IMR-90 (cell line): ENCODE measurements around the gene USH1G. TPM values are rescaled to one million over a fixed set of nuclear protein-coding genes. Genes with fewer than 3 reads are reported as not detected.

Source experiments
- ATAC-seq: fragments of 200-7000 bp; cut with Tn5 transposase; 2 replicates; pipeline ENCODE4 v1.9.1; 2020; ENCODE audit warnings: low read depth, mild to moderate bottlenecking, moderate library complexity
- BruUV-seq: library from RNA; stranded (reverse); fragments of 400-500 nt; replicated peaks from 2 replicates; lab custom pipeline; 2021; lab: Mats Ljungman, UMichigan
- CTCF ChIA-PET: fragments of 300-600 bp; formaldehyde crosslinking; extraction: SDS; loops from one replicate; lab custom pipeline; 2021; ENCODE audit warnings: antibody characterized with exemption; lab: Yijun Ruan, JAX
- POLR2A ChIA-PET: fragments of 300-600 bp; sonication (Branson Sonifier 250); formaldehyde crosslinking; loops from one replicate; lab custom pipeline; 2022; ENCODE audit warnings: antibody characterized with exemption; ENCODE audit not compliant: unreplicated experiment; lab: Charles Lee
- DNase-seq: peaks from one replicate; pipeline ENCODE4 v3.0.0; 2013
- H2AFZ ChIP-seq: replicated peaks from 2 replicates; pipeline ENCODE3; 2013; ENCODE audit warnings: low read length, mild to moderate bottlenecking; ENCODE audit not compliant: poor library complexity
- H2AK5ac ChIP-seq: 2 replicates; pipeline ENCODE4 v1.6.1; 2013; ENCODE audit warnings: low read depth, low read length, inconsistent platforms
- H2AK9ac ChIP-seq: replicated peaks from 2 replicates; pipeline ENCODE3; 2013; ENCODE audit warnings: mild to moderate bottlenecking, low read depth, low read length, moderate library complexity; ENCODE audit not compliant: poor library complexity
- H2BK120ac ChIP-seq: 2 replicates; pipeline ENCODE4 v1.6.1; 2013; ENCODE audit warnings: low read depth, low read length, inconsistent platforms
- H2BK15ac ChIP-seq: 3 replicates; pipeline ENCODE4 v1.6.1; 2013; ENCODE audit warnings: low read depth, low read length, inconsistent platforms
- H2BK20ac ChIP-seq: 2 replicates; pipeline ENCODE4 v1.6.1; 2013; ENCODE audit warnings: low read depth, mild to moderate bottlenecking, inconsistent platforms, low read length, moderate library complexity
- H2BK5ac ChIP-seq: 2 replicates; pipeline ENCODE4 v1.6.1; 2013; ENCODE audit warnings: mild to moderate bottlenecking, low read depth, low read length, inconsistent platforms; ENCODE audit not compliant: poor library complexity, severe bottlenecking
- H3K14ac ChIP-seq: replicated peaks from 2 replicates; pipeline ENCODE4 v1.6.1; 2013; ENCODE audit warnings: low read depth, low read length, inconsistent platforms
- H3K18ac ChIP-seq: 2 replicates; pipeline ENCODE4 v1.6.1; 2013; ENCODE audit warnings: low read depth, low read length, control low read depth
- H3K23ac ChIP-seq: 2 replicates; pipeline ENCODE4 v1.6.1; 2013; ENCODE audit warnings: low read depth, low read length, inconsistent platforms
- H3K27ac ChIP-seq: 2 replicates; pipeline ENCODE4 v1.5.1; 2013; ENCODE audit warnings: mild to moderate bottlenecking, control low read depth, low read length; ENCODE audit not compliant: insufficient read depth
- H3K27me3 ChIP-seq: 2 replicates; pipeline ENCODE4 v1.6.1; 2013; ENCODE audit warnings: low read length; ENCODE audit not compliant: control insufficient read depth, insufficient read depth
- H3K36me3 ChIP-seq: 2 replicates; pipeline ENCODE4 v1.6.1; 2013; ENCODE audit warnings: low read length, mixed read lengths; ENCODE audit not compliant: control insufficient read depth, insufficient read depth
- H3K4ac ChIP-seq: 2 replicates; pipeline ENCODE4 v1.6.1; 2013; ENCODE audit warnings: low read depth, low read length, inconsistent platforms
- H3K4me1 ChIP-seq: 2 replicates; pipeline ENCODE4 v1.6.1; 2013; ENCODE audit warnings: low read length, mixed read lengths; ENCODE audit not compliant: control insufficient read depth, insufficient read depth
- H3K4me2 ChIP-seq: 2 replicates; pipeline ENCODE4 v1.6.1; 2013; ENCODE audit warnings: low read depth, mild to moderate bottlenecking, control low read depth, low read length, moderate library complexity
- H3K4me3 ChIP-seq: 2 replicates; pipeline ENCODE4 v1.5.1; 2013; ENCODE audit warnings: low read depth, mild to moderate bottlenecking, control low read depth, low read length, moderate library complexity; ENCODE audit not compliant: insufficient read depth
- H3K56ac ChIP-seq: 2 replicates; pipeline ENCODE4 v1.6.1; 2013; ENCODE audit warnings: low read length, inconsistent platforms; ENCODE audit not compliant: insufficient read depth; ENCODE audit errors: extremely low read depth
- H3K79me1 ChIP-seq, 2 experiments: 2 replicates each; pipeline ENCODE4 v1.6.1; 2013; ENCODE audit warnings: low read length in 2 of 2, inconsistent platforms in 1 of 2, low read depth in 1 of 2
- H3K9ac ChIP-seq: 2 replicates; pipeline ENCODE4 v1.6.1; 2013; ENCODE audit warnings: low read depth, low read length, control low read depth
- H3K9me1 ChIP-seq: 2 replicates; pipeline ENCODE4 v1.6.1; 2013; ENCODE audit warnings: low read length, inconsistent platforms; ENCODE audit not compliant: insufficient read depth
- H3K9me3 ChIP-seq: 2 replicates; pipeline ENCODE4 v1.6.1; 2013; ENCODE audit warnings: low read length; ENCODE audit not compliant: control insufficient read depth, insufficient read depth
- H4K20me1 ChIP-seq: 2 replicates; pipeline ENCODE4 v1.6.1; 2013; ENCODE audit warnings: low read length, inconsistent platforms; ENCODE audit not compliant: insufficient read depth
- H4K5ac ChIP-seq: 2 replicates; pipeline ENCODE4 v1.6.1; 2013; ENCODE audit warnings: mild to moderate bottlenecking, low read depth, low read length, control low read depth
- H4K8ac ChIP-seq, 2 experiments: 2 replicates each; pipeline ENCODE4 v1.6.1; 2013; ENCODE audit warnings: low read depth in 2 of 2, low read length in 2 of 2, control low read depth in 1 of 2, inconsistent platforms in 1 of 2
- H4K91ac ChIP-seq: 2 replicates; pipeline ENCODE4 v1.6.1; 2013; ENCODE audit warnings: low read depth, low read length, inconsistent platforms; ENCODE audit not compliant: insufficient read depth
- BHLHE40 ChIP-seq: fragments of 150-350 bp; IDR thresholded peaks from 2 replicates; pipeline ENCODE4 v1.6.1; 2016; ENCODE audit warnings: mild to moderate bottlenecking, low read depth, low read length
- CEBPB ChIP-seq: IDR thresholded peaks from 2 replicates; pipeline ENCODE4 v1.6.1; 2012; ENCODE audit warnings: low read depth, low read length, improper control_type of control experiment
- CHD1 ChIP-seq: IDR thresholded peaks from 2 replicates; pipeline ENCODE4 v1.6.1; 2012; ENCODE audit warnings: low read depth, low read length, improper control_type of control experiment
- ELK1 ChIP-seq: fragments of 150-350 bp; IDR thresholded peaks from 2 replicates; pipeline ENCODE4 v1.6.1; 2016; ENCODE audit warnings: low read depth, mild to moderate bottlenecking, low read length, moderate library complexity, borderline replicate concordance
- MAZ ChIP-seq: IDR thresholded peaks from 2 replicates; pipeline ENCODE4 v1.6.1; 2012; ENCODE audit warnings: low read depth, mild to moderate bottlenecking, low read length, improper control_type of control experiment, moderate library complexity, borderline replicate concordance
- MXI1 ChIP-seq: IDR thresholded peaks from 2 replicates; pipeline ENCODE4 v1.6.1; 2012; ENCODE audit warnings: low read depth, mild to moderate bottlenecking, low read length, moderate library complexity, borderline replicate concordance
- POLR2A ChIP-seq: IDR thresholded peaks from 2 replicates; pipeline ENCODE4 v1.6.1; 2012; ENCODE audit warnings: mild to moderate bottlenecking, low read depth, low read length
- RCOR1 ChIP-seq: IDR thresholded peaks from 2 replicates; pipeline ENCODE4 v1.6.1; 2012; ENCODE audit warnings: mild to moderate bottlenecking, low read length, improper control_type of control experiment; ENCODE audit not compliant: insufficient replicate concordance
- SMC3 ChIP-seq: fragments of 150-350 bp; IDR thresholded peaks from 2 replicates; pipeline ENCODE4 v1.6.1; 2016; ENCODE audit warnings: low read depth, mild to moderate bottlenecking, antibody characterized with exemption, low read length, moderate library complexity
- USF2 ChIP-seq: fragments of 150-350 bp; IDR thresholded peaks from 2 replicates; pipeline ENCODE4 v1.6.1; 2017; ENCODE audit warnings: mild to moderate bottlenecking, antibody characterized with exemption, low read length, low read depth
- WGBS, 2 experiments: methylation state at CpG; one replicate each; pipeline versions ENCODE4 v1.1.5 to v1.1.7; 2013; ENCODE audit warnings: missing lambda C conversion rate in 2 of 2; ENCODE audit not compliant: insufficient read length in 1 of 2; ENCODE audit errors: extremely low coverage in 2 of 2; 5-methylcytosine and 5-hydroxymethylcytosine counted together
- dilution Hi-C: fragments of 300-500 bp; cut with HindIII; formaldehyde crosslinking; loops from one replicate; pipeline ENCODE4 v1.14.3; 2018; ENCODE audit warnings: low sequenced_read_pairs; ENCODE audit not compliant: unreplicated experiment
- in situ Hi-C: fragments of 300-500 bp; cut with MboI; formaldehyde crosslinking; loops from 3 replicates; pipeline ENCODE4 v1.14.3; 2019; ENCODE audit warnings: low sequenced_read_pairs, inconsistent platforms, mixed read lengths
- intact Hi-C: fragments of 100-400 bp; cut with micrococcal nuclease; formaldehyde crosslinking; loops from 2 replicates; pipeline ENCODE4 v1.10.0; 2022
- polyA plus RNA-seq, 3 experiments: library from polyadenylated mRNA; depleted of rRNA; stranded (reverse); fragments of >200 nt; gene quantifications; 2 replicates each; pipeline ENCODE4 v1.2.3, GENCODE V29; 2012; ENCODE audit warnings: low replicate concordance in 1 of 3
- total RNA-seq: library from RNA; depleted of rRNA; stranded (reverse); fragments of >200 nt; gene quantifications from 2 replicates; pipeline ENCODE4 v1.2.3, GENCODE V29; 2012

Gene USH1G
- total and polyA plus RNA-seq, 2 of the 4 experiments (the other 2 are of a cell fraction), result not detected

- H3K4me1 ChIP-seq, result peaks cover 2% of the 10 kb centered on the region; the same call in 1 of the 2 replicates
- H3K56ac ChIP-seq, result no peak overlapping the region
- H3K79me1 ChIP-seq, result no peaks in the 10 kb centered on the region
- TF ChIP-seq MAZ, result no peak
- TF ChIP-seq ELK1, result no peak
- TF ChIP-seq RCOR1, result no peak
- TF ChIP-seq POLR2A, result no peak
- no peak for TF ChIP-seq CHD1
- no peak for TF ChIP-seq BHLHE40
- no peak for TF ChIP-seq MXI1
- no peak for TF ChIP-seq USF2
- no peak for TF ChIP-seq SMC3
- no peak for TF ChIP-seq CEBPB
- H2AK9ac ChIP-seq, result no peak overlapping the region
- H3K4ac ChIP-seq, result no peak overlapping the region
- H3K4me3 ChIP-seq, result no peak overlapping the region
- ATAC-seq, result no peak
- WGBS, 2 experiments, result 8% methylated on average over 4 of the region's 22 CpGs; no CpG with 5 or more reads in 1 of the 2 experiments
- POLR2A ChIA-PET, result no interaction called here
- no peak overlapping the region for H2BK120ac ChIP-seq
- no peaks in the 10 kb centered on the region for H3K9me1 ChIP-seq
- CTCF ChIA-PET, result no interaction called here
- in situ Hi-C loops (no loop called here), dilution Hi-C loops (no loop called here), intact Hi-C loops (no loop called here)
- H3K14ac ChIP-seq, result no peak overlapping the region
- H3K23ac ChIP-seq, result no peak overlapping the region
- H2BK20ac ChIP-seq, result no peak overlapping the region
- no peak overlapping the region for H2BK5ac ChIP-seq
- H3K18ac ChIP-seq, result no peak overlapping the region
- H2BK15ac ChIP-seq, result no peak overlapping the region
- no peak overlapping the region for H3K4me2 ChIP-seq
- no TSS peak for BruUV-seq
- no peaks in the 10 kb centered on the region for H3K36me3 ChIP-seq
- no peaks in the 10 kb centered on the region for H4K20me1 ChIP-seq
- no peak overlapping the region for H4K8ac ChIP-seq
- H2AK5ac ChIP-seq, result no peak overlapping the region
- no peak overlapping the region for H4K91ac ChIP-seq
- no peak overlapping the region for H3K9ac ChIP-seq
- no peak overlapping the region for H2AFZ ChIP-seq
- H3K27me3 ChIP-seq, result peaks cover 74% of the 10 kb centered on the region
- DNase-seq, result no peak
- H4K5ac ChIP-seq, result no peak overlapping the region
- no peak overlapping the region for H3K27ac ChIP-seq
- H3K9me3 ChIP-seq, result no peaks in the 10 kb centered on the region
These were observed 29.0 kb downstream of the USH1G start for GRCh38 chr17:74893936-74894671.
